Retina (tissue), 1 donor: ENCODE measurements around the gene PLAAT2.
"Not testable (repeated sequence)": the region's sequence is repeated elsewhere in the genome, so short reads cannot be mapped to it uniquely, and the experiment has no call there.

Experiments
- DNase-seq: peaks from one replicate; pipeline ENCODE4 v3.0.0-alpha.2; 2016

The PLAAT2 gene

GRCh38 chr11:63547061-63547460 lies 16.1 kb downstream of the PLAAT2 start:
- no peak for DNase-seq

- no peak for DNase-seq
Observed at GRCh38 chr11:63543711-63544110, 19.5 kb downstream of the PLAAT2 start.

DNA sequence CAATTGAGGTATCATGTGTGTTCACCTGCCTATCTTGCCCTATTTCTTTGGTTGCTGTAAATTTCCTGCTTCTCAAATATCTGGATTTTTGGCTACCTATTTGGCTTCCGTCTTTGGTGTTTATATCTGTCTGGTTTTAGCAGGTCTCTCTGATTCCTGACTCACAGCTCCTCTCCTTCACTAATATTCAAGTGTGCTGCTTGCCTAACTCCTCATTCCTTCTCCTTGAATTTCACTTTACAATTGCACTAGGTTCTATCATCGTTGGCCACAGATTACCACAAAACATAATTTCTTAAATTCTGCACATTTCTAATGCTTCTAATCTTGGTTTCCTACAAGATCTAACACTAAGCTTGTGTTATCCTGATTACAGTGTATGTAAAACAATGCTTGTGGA lies 20.7 kb downstream of the PLAAT2 start:
- not testable (repeated sequence) for DNase-seq

DNA sequence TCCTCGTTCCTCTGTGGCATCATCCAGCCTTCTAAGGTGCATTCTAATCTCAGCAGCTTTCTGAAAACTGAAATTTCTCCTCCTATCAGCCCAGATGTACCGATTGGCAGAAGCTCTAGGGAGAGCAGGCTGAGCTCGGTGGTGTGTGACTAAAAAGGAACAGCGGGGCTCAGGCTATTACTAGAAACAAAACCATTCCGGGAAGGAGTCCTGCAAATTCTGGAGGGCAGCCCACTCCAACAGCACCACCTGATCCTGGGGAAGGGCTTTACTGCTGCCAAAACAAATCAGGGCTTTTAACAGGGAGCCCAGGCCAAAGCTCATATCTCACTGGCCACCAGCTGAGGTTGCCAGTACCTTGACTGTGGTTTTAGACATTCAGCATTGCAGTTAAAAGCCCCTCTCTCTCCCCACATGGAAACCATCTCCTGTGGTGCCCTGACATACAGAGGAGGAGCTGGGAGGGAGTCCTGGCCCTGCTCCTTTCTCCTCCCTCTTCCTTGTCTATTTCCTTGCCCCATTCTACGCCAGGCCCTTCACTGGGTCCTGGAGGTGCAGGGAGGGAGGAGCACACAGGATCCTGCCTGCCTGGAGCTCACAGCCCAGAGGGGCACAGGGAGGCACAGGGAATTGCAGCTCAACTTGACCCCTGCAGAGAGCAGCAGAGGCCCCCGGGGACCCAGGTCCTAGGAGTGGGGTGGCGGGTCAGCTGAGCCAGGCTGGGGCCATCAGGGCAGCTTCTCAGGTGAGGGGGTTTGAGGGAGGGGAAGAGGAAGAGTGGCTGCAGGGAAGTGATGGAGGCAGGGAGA lies 25.7 kb downstream of the PLAAT2 start:
- DNase-seq: peak; percentile 55

DNA sequence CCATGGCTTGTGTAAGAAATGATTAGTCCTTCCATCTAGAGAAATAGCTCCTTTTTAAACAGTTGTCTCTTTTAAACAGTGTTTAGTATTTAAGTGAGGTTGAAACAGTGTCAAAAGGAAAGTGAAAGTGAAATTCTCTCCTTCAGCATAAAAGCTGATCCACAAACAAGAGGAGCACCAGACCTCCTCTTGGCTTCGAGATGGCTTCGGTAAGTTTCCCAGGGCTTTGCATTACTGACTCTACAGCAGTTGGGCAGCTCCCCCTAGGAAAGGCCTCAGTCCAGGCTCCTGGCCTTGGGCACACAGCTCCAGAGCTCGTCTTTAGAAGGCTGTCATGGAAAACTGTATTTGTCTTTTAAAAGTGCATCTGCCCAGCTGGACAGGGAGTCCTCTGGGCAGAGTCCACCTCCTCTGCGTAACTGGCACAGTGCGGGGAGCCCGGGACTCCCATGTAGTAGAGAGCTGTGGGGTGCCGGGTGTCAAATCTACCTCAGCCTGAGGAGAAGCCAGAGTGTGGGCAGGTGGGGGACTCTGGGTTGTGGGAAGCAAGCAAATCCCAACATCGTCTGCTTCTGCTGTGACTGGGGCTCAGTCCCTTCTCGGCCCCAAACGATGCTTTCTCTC lies 26.4 kb downstream of the PLAAT2 start, which contains the start of gene PLAAT4:
Gene PLAAT4 (plus strand): TSS at position 140 of the 624 bp plus-strand sequence. CDS start 61 bp downstream, at position 201.
- DNase-seq: no peak

GRCh38 chr11:63535734-63536133 lies 27.4 kb downstream of the PLAAT2 start:
- no peak for DNase-seq

DNA sequence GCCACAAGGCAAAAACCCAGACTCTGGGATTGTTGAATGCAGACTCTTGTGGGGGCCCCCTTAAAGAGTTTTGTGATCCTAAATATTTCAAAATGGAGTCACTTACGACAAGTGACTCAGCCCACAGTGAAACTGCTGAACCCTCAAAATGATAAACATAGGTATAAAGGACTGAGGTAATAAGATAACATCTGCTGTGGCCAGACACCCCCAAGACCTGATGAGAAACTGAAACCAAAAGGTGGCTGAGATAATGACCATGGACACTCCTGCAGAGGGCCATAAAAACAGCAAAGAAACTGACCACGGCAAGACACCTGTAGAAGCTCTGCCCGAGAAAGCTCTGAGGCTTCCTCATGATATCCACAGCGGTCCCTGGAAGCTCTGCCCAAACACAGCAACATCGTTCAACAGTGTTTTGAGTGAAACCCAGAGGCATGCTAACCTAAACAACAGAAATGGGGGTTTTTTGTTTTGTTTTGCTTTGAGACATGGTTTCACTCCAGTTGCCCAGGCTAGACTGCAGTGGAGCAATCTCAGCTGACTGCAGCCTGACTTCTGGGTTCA lies 28.2 kb downstream of the PLAAT2 start:
- DNase-seq: no peak

- no peak for DNase-seq
Observed at GRCh38 chr11:63534076-63534475, 29.1 kb downstream of the PLAAT2 start.

GRCh38 chr11:63532799-63533475 lies 30.2 kb downstream of the PLAAT2 start:
- DNase-seq: peak; percentile 35

DNA sequence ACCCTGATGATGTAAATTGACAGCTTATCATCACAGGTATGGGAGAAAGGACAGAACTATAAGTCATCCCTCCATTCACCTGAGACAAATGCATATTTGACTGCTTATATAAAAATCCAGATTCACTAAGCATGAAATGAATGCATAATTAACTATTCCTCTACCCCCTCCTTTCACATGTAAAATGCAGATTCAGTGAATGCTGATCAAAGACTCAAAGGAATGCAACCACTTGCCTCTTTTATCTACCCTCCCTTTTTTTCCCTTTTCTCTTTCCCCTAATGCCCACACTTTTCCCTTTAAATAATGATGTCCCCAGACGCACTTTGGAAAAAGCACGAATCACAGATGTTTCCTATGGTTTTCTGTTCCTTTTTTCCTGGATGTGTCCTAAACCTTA lies 31.1 kb downstream of the PLAAT2 start:
- DNase-seq: no peak

- not testable (repeated sequence) for DNase-seq
Observed at GRCh38 chr11:63531074-63531792, 31.9 kb downstream of the PLAAT2 start.

- no peak for DNase-seq
Observed at GRCh38 chr11:63530021-63530420, 33.2 kb downstream of the PLAAT2 start.

GRCh38 chr11:63529373-63529772 lies 33.8 kb downstream of the PLAAT2 start:
- DNase-seq: not testable (repeated sequence)

- DNase-seq: not testable (repeated sequence)
Observed at GRCh38 chr11:63528729-63529278, 34.4 kb downstream of the PLAAT2 start.

DNA sequence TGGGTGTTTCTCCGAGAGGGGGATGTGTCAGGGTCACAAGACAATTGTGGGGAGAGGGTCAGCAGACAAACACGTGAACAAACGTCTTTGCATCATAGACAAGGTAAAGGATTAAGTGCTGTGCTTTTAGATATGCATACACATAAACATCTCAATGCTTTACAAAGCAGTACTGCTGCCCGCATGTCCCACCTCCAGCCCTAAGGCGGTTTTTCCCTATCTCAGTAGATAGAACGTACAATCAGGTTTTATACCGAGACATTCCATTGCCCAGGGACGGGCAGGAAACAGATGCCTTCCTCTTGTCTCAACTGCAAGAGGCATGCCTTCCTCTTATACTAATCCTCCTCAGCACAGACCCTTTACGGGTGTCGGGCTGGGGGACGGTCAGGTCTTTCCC lies 35.0 kb downstream of the PLAAT2 start:
- not testable (repeated sequence) for DNase-seq

DNA sequence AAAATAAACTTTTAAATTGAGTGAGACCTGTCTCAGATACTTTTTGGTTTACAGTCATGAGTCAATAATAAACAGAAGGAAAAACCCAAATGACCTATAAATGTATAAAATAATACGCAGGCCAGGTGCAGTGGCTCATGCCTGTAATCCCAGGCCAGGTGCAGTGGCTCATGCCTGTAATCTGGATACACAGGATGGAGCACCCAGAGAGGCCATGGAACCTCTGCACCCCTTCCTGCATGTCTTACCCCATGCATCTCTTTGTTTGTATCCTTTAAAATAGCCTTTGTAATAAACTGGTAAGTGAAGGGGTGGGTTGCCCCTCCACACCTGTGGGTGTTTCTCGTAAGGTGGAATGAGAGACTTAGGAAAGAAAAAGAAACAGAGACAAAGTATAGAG lies 35.5 kb downstream of the PLAAT2 start:
- DNase-seq: no peak

DNA sequence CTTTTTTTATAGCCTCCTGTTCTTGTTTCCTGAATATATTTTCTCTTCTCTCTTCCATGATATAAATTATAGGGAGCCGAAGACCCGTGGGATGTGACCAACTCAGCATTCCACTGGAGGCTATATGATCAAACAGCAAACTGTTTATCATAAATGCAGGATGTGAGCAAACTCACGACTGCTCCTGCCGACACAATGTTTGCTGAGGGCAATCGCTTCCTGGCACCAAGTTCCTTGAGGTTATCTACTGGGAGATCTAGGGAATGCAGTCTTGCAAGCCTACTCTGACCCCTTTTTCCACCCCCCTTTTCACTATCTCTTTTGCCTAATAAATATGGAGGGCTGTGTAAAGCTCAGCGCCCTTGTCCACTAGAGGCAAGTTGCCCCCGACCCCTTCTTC lies 40.0 kb downstream of the PLAAT2 start:
- no peak for DNase-seq

- no peak for DNase-seq
Observed at GRCh38 chr11:63521896-63522295, 41.3 kb downstream of the PLAAT2 start.

DNA sequence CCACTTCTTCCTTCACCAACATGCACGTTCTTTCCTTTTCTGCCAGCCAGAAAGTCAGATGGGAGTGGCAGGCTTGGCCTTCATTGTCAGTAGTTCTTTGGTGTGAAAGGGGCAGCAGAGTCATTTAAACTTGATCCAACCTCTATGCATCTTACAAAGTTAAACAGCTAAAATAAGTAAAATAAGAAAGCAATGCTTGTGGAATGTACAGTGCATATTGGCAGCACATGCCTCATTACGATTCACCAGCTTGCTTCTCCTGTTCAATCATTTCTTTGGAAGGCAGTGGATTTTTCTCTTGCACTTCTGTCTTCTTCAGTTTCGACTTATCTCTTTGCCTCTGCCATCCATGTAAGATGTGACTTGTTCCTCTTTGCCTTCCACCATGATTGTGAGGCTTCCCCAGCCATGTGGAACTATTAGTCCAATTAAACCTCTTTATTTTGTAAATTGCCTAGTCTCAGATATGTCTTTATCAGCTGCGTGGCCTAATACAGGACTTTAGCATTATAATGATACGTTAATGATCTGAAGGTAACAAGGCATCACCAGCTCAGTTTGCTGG lies 42.5 kb downstream of the PLAAT2 start:
- DNase-seq: no peak

GRCh38 chr11:63518548-63518947 lies 44.6 kb downstream of the PLAAT2 start:
- no peak for DNase-seq

GRCh38 chr11:63517156-63517555 lies 46.0 kb downstream of the PLAAT2 start:
- no peak for DNase-seq

DNA sequence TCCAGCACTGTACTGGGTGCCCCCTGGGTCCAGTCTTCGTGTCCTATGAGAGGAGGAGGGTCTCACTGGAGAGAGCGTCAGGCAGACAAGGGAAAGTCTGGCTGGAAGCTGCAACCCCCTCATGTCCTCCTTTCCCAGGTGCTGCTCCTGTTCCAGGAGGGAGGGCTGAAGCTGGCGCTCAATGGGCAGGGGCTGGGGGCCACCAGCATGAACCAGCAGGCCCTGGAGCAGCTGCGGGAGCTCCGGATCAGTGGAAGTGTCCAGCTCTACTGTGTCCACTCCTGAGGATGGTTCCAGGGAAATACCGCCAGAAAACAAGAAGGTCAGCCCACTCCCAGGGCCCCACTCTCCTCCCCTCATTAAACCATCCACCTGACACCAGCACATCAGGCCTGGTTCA lies 47.1 kb downstream of the PLAAT2 start:
- DNase-seq: no peak
